HEK293 (cell line): ENCODE results near the gene PTX4.

ENCODE experiments used
- KLF8 ChIP-seq: fragments of 450-650 bp; formaldehyde crosslinking; IDR thresholded peaks from 2 replicates; pipeline ENCODE4 v1.5.1; 2016; ENCODE audit warnings: missing biosample characterization, missing genetic modification characterization
- ZSCAN30 ChIP-seq: fragments of 450-650 bp; IDR thresholded peaks from 2 replicates; pipeline ENCODE4 v1.5.1; 2018; ENCODE audit warnings: missing biosample characterization, mild to moderate bottlenecking, missing genetic modification characterization, moderate library complexity
- TF ChIP-seq, protein P1 (sequence below): fragments of 450-650 bp; formaldehyde crosslinking; IDR thresholded peaks from 2 replicates; pipeline ENCODE4 v1.5.1; 2016; ENCODE audit warnings: missing biosample characterization, missing genetic modification characterization
- TF ChIP-seq, protein P2 (sequence below): fragments of 450-650 bp; formaldehyde crosslinking; conservative IDR thresholded peaks from 2 replicates; pipeline ENCODE4 v1.5.1; 2016; ENCODE audit warnings: low read depth, missing biosample characterization, missing genetic modification characterization
- TF ChIP-seq, protein P3 (sequence below): fragments of 450-650 bp; formaldehyde crosslinking; IDR thresholded peaks from 2 replicates; pipeline ENCODE4 v1.5.1; 2016; ENCODE audit warnings: missing biosample characterization, missing genetic modification characterization

DNA sequence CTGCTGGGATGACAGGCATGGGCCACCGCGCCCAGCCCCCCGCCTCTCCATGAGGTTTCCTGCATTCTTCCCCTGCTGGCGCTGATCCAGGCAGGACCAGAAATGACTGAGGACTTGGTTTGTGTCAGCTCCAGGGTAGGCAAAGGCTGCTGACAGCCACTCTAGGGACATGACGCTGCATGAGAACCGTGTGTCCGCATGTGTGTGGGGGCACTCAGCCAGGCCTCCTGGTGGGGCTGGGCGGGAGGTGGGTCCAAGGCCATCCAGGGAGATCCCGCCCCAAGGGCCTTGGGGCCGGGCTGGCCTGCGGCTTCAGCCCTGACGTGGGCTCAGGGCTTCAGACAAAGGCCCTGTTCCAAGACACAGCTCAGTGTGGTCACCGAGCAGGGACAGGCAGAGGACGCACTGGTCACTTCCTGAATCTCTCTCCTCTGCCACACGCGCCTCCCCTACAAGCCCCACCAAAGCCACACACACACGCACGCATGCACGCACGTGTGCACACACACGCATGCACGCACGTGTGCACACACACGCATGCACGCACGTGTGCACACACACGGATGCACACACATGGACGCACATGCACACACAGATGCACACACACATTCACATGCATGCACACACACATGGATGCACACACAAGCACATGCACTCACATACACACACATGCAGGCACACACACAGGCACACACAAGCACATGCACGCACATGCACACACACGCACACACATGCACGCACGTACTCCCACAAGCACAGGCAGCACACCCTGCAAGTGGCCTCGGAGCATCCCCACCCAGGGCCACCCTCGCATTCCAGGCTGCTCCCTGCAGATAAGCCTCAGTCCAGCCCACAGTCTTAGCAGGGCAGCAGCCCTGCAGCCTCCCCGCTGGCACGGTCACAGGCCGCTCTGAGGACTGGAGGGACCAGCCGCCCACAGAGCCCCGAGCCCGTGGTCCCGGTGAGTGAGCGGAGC, 39.4 kb upstream of the PTX4 start:
- TF ChIP-seq, protein P1, sequence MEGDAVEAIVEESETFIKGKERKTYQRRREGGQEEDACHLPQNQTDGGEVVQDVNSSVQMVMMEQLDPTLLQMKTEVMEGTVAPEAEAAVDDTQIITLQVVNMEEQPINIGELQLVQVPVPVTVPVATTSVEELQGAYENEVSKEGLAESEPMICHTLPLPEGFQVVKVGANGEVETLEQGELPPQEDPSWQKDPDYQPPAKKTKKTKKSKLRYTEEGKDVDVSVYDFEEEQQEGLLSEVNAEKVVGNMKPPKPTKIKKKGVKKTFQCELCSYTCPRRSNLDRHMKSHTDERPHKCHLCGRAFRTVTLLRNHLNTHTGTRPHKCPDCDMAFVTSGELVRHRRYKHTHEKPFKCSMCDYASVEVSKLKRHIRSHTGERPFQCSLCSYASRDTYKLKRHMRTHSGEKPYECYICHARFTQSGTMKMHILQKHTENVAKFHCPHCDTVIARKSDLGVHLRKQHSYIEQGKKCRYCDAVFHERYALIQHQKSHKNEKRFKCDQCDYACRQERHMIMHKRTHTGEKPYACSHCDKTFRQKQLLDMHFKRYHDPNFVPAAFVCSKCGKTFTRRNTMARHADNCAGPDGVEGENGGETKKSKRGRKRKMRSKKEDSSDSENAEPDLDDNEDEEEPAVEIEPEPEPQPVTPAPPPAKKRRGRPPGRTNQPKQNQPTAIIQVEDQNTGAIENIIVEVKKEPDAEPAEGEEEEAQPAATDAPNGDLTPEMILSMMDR (tag by site-specific recombination), result no peak
- TF ChIP-seq ZSCAN30, result no peak
- TF ChIP-seq, protein P2, sequence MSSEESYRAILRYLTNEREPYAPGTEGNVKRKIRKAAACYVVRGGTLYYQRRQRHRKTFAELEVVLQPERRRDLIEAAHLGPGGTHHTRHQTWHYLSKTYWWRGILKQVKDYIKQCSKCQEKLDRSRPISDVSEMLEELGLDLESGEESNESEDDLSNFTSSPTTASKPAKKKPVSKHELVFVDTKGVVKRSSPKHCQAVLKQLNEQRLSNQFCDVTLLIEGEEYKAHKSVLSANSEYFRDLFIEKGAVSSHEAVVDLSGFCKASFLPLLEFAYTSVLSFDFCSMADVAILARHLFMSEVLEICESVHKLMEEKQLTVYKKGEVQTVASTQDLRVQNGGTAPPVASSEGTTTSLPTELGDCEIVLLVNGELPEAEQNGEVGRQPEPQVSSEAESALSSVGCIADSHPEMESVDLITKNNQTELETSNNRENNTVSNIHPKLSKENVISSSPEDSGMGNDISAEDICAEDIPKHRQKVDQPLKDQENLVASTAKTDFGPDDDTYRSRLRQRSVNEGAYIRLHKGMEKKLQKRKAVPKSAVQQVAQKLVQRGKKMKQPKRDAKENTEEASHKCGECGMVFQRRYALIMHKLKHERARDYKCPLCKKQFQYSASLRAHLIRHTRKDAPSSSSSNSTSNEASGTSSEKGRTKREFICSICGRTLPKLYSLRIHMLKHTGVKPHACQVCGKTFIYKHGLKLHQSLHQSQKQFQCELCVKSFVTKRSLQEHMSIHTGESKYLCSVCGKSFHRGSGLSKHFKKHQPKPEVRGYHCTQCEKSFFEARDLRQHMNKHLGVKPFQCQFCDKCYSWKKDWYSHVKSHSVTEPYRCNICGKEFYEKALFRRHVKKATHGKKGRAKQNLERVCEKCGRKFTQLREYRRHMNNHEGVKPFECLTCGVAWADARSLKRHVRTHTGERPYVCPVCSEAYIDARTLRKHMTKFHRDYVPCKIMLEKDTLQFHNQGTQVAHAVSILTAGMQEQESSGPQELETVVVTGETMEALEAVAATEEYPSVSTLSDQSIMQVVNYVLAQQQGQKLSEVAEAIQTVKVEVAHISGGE (tag by site-specific recombination), result no peak
- TF ChIP-seq, protein P3, sequence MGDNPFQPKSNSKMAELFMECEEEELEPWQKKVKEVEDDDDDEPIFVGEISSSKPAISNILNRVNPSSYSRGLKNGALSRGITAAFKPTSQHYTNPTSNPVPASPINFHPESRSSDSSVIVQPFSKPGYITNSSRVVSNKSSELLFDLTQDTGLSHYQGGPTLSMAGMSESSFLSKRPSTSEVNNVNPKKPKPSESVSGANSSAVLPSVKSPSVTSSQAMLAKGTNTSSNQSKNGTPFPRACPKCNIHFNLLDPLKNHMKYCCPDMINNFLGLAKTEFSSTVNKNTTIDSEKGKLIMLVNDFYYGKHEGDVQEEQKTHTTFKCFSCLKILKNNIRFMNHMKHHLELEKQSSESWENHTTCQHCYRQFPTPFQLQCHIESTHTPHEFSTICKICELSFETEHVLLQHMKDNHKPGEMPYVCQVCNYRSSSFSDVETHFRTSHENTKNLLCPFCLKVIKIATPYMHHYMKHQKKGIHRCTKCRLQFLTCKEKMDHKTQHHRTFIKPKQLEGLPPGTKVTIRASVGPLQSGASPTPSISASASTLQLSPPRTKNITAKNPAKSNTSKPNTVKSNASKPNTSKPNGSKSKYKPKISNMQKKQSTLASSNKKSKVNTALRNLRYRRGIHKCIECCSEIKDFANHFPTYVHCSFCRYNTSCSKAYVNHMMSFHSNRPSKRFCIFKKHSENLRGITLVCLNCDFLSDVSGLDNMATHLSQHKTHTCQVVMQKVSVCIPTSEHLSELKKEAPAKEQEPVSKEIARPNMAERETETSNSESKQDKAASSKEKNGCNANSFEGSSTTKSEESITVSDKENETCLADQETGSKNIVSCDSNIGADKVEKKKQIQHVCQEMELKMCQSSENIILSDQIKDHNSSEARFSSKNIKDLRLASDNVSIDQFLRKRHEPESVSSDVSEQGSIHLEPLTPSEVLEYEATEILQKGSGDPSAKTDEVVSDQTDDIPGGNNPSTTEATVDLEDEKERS (tag by site-specific recombination), result no peak
- no peak for TF ChIP-seq KLF8
